ENCODE results near the gene CYP2C8. TPM values are rescaled to one million over a fixed set of nuclear protein-coding genes. Genes with fewer than 3 reads are reported as not detected.
"Not testable (repeated sequence)": the region's sequence is repeated elsewhere in the genome, so short reads cannot be mapped to it uniquely, and the experiment has no call there.

The CYP2C8 gene
- total RNA-seq, result not detected in 2 replicates

- no peak within 1 kb of the TSS for H3K27ac Mint-ChIP-seq
- DNase-seq (ENCODE audit: low spot score), result no peak
- H3K27me3 Mint-ChIP-seq (ENCODE audit: insufficient read depth), result no peaks in the 10 kb centered on the region
- H3K9me3 Mint-ChIP-seq, result no peaks in the 10 kb centered on the region
- H3K36me3 Mint-ChIP-seq (ENCODE audit: low read depth), result no peaks in the 10 kb centered on the region
- no peaks in the 10 kb centered on the region for H3K4me1 Mint-ChIP-seq (ENCODE audit: low read depth)
- no peak within 1 kb of the TSS for H3K4me3 Mint-ChIP-seq
- intact Hi-C loops (cut with micrococcal nuclease), result no loop called here
These were observed at the start of gene CYP2C8 for GRCh38 chr10:95069286-95069685. Gene CYP2C8 (minus strand): TSS chr10:95069497. CDS start chr10:95069402, 95 bp downstream.

GRCh38 chr10:95116869-95117269, 47.6 kb upstream of the CYP2C8 start:
- Mint-ChIP-seq H3K4me3 (no peak overlapping the region), H3K4me1 (ENCODE audit: low read depth) (no peaks in the 10 kb centered on the region), H3K36me3 (ENCODE audit: low read depth) (no peaks in the 10 kb centered on the region), H3K27ac (no peak overlapping the region), H3K27me3 (ENCODE audit: insufficient read depth) (no peaks in the 10 kb centered on the region), H3K9me3 (no peaks in the 10 kb centered on the region)
- intact Hi-C loops (cut with micrococcal nuclease), result no loop called here
- no peak for DNase-seq (ENCODE audit: low spot score)

GRCh38 chr10:95110823-95111222, 41.5 kb upstream of the CYP2C8 start:
- H3K27me3 Mint-ChIP-seq (ENCODE audit: insufficient read depth); H3K36me3 Mint-ChIP-seq (ENCODE audit: low read depth); H3K27ac Mint-ChIP-seq; H3K4me3 Mint-ChIP-seq; intact Hi-C loops (cut with micrococcal nuclease); H3K9me3 Mint-ChIP-seq; H3K4me1 Mint-ChIP-seq (ENCODE audit: low read depth); DNase-seq (ENCODE audit: low spot score): not testable (repeated sequence)

- no peaks in the 10 kb centered on the region for H3K36me3 Mint-ChIP-seq (ENCODE audit: low read depth)
These were observed 28.5 kb upstream of the CYP2C8 start for GRCh38 chr10:95097805-95098204.

GRCh38 chr10:95096143-95096542, 26.8 kb upstream of the CYP2C8 start:
- no peak overlapping the region for H3K4me3 Mint-ChIP-seq
- intact Hi-C loops (cut with micrococcal nuclease), result no loop called here
- no peaks in the 10 kb centered on the region for H3K9me3 Mint-ChIP-seq
- H3K27me3 Mint-ChIP-seq (ENCODE audit: insufficient read depth), result no peaks in the 10 kb centered on the region
- DNase-seq (ENCODE audit: low spot score), result no peak
- H3K36me3 Mint-ChIP-seq (ENCODE audit: low read depth), result no peaks in the 10 kb centered on the region
- no peak overlapping the region for H3K27ac Mint-ChIP-seq
- no peaks in the 10 kb centered on the region for H3K4me1 Mint-ChIP-seq (ENCODE audit: low read depth)

More at GRCh38 chr10:95097805-95098204, 28.5 kb upstream of the CYP2C8 start:
- Mint-ChIP-seq H3K27ac (no peak overlapping the region), H3K4me1 (ENCODE audit: low read depth) (no peaks in the 10 kb centered on the region), H3K9me3 (no peaks in the 10 kb centered on the region), H3K27me3 (ENCODE audit: insufficient read depth) (no peaks in the 10 kb centered on the region), H3K4me3 (no peak overlapping the region)
- intact Hi-C loops (cut with micrococcal nuclease), result no loop called here
- no peak for DNase-seq (ENCODE audit: low spot score)

- H3K27ac Mint-ChIP-seq; H3K4me1 Mint-ChIP-seq (ENCODE audit: low read depth); H3K9me3 Mint-ChIP-seq; H3K4me3 Mint-ChIP-seq; DNase-seq (ENCODE audit: low spot score); intact Hi-C loops (cut with micrococcal nuclease); H3K36me3 Mint-ChIP-seq (ENCODE audit: low read depth); H3K27me3 Mint-ChIP-seq (ENCODE audit: insufficient read depth): not testable (repeated sequence)
These were observed 10.3 kb upstream of the CYP2C8 start for GRCh38 chr10:95079626-95080025.

- no peak for DNase-seq (ENCODE audit: low spot score)
- Mint-ChIP-seq H3K4me3 (no peak overlapping the region), H3K36me3 (ENCODE audit: low read depth) (no peaks in the 10 kb centered on the region), H3K27me3 (ENCODE audit: insufficient read depth) (no peaks in the 10 kb centered on the region), H3K9me3 (peaks cover 4% of the 10 kb centered on the region), H3K4me1 (ENCODE audit: low read depth) (no peaks in the 10 kb centered on the region), H3K27ac (no peak overlapping the region)
- intact Hi-C loops (cut with micrococcal nuclease), result no loop called here
These were observed 8.3 kb upstream of the CYP2C8 start for GRCh38 chr10:95077556-95077955.

GRCh38 chr10:95071107-95071660, 1.9 kb upstream of the CYP2C8 start:
- no peaks in the 10 kb centered on the region for H3K4me1 Mint-ChIP-seq (ENCODE audit: low read depth)
- H3K27ac Mint-ChIP-seq, result no peak overlapping the region
- intact Hi-C loops (cut with micrococcal nuclease), result no loop called here
- no peaks in the 10 kb centered on the region for H3K36me3 Mint-ChIP-seq (ENCODE audit: low read depth)
- no peaks in the 10 kb centered on the region for H3K27me3 Mint-ChIP-seq (ENCODE audit: insufficient read depth)
- no peak for DNase-seq (ENCODE audit: low spot score)
- H3K4me3 Mint-ChIP-seq, result no peak overlapping the region
- H3K9me3 Mint-ChIP-seq, result no peaks in the 10 kb centered on the region

- H3K27me3 Mint-ChIP-seq (ENCODE audit: insufficient read depth); DNase-seq (ENCODE audit: low spot score); intact Hi-C loops (cut with micrococcal nuclease); H3K4me3 Mint-ChIP-seq; H3K9me3 Mint-ChIP-seq; H3K36me3 Mint-ChIP-seq (ENCODE audit: low read depth); H3K27ac Mint-ChIP-seq; H3K4me1 Mint-ChIP-seq (ENCODE audit: low read depth): not testable (repeated sequence)
These were observed 5.2 kb downstream of the CYP2C8 start for GRCh38 chr10:95064125-95064524.

GRCh38 chr10:95056744-95057363, 12.4 kb downstream of the CYP2C8 start:
- intact Hi-C loops (cut with micrococcal nuclease), result no loop called here
- Mint-ChIP-seq H3K4me1 (ENCODE audit: low read depth) (no peaks in the 10 kb centered on the region), H3K27me3 (ENCODE audit: insufficient read depth) (no peaks in the 10 kb centered on the region), H3K27ac (no peak overlapping the region), H3K9me3 (no peaks in the 10 kb centered on the region), H3K4me3 (no peak overlapping the region), H3K36me3 (ENCODE audit: low read depth) (no peaks in the 10 kb centered on the region)
- no peak for DNase-seq (ENCODE audit: low spot score)

GRCh38 chr10:95049919-95050318, 19.4 kb downstream of the CYP2C8 start:
- Mint-ChIP-seq H3K27me3 (ENCODE audit: insufficient read depth) (no peaks in the 10 kb centered on the region), H3K36me3 (ENCODE audit: low read depth) (no peaks in the 10 kb centered on the region), H3K9me3 (no peaks in the 10 kb centered on the region), H3K4me3 (no peak overlapping the region), H3K27ac (no peak overlapping the region), H3K4me1 (ENCODE audit: low read depth) (no peaks in the 10 kb centered on the region)
- intact Hi-C loops (cut with micrococcal nuclease), result no loop called here
- no peak for DNase-seq (ENCODE audit: low spot score)

GRCh38 chr10:95048206-95048605, 21.1 kb downstream of the CYP2C8 start:
- H3K27me3 Mint-ChIP-seq (ENCODE audit: insufficient read depth), result no peaks in the 10 kb centered on the region
- intact Hi-C loops (cut with micrococcal nuclease), result no loop called here
- no peaks in the 10 kb centered on the region for H3K9me3 Mint-ChIP-seq
- H3K27ac Mint-ChIP-seq, result no peak overlapping the region
- H3K4me3 Mint-ChIP-seq, result no peak overlapping the region
- no peak for DNase-seq (ENCODE audit: low spot score)
- no peaks in the 10 kb centered on the region for H3K36me3 Mint-ChIP-seq (ENCODE audit: low read depth)
- H3K4me1 Mint-ChIP-seq (ENCODE audit: low read depth), result no peaks in the 10 kb centered on the region

GRCh38 chr10:95039281-95039680, 30.0 kb downstream of the CYP2C8 start:
- Mint-ChIP-seq H3K27me3 (ENCODE audit: insufficient read depth) (no peaks in the 10 kb centered on the region), H3K9me3 (no peaks in the 10 kb centered on the region), H3K4me1 (ENCODE audit: low read depth) (no peaks in the 10 kb centered on the region), H3K4me3 (no peak overlapping the region), H3K36me3 (ENCODE audit: low read depth) (no peaks in the 10 kb centered on the region), H3K27ac (no peak overlapping the region)
- intact Hi-C loops (cut with micrococcal nuclease), result no loop called here
- no peak for DNase-seq (ENCODE audit: low spot score)
